KG1 (cell line): Measurements from ENCODE around the gene H1-8.
"Not testable (repeated sequence)": the region's sequence is repeated elsewhere in the genome, so short reads cannot be mapped to it uniquely, and the experiment has no call there.

Experiments used
- DNase-seq: peaks from one replicate; lab custom pipeline; 2025; lab: John Stamatoyannopoulos, UW

Gene H1-8

DNA sequence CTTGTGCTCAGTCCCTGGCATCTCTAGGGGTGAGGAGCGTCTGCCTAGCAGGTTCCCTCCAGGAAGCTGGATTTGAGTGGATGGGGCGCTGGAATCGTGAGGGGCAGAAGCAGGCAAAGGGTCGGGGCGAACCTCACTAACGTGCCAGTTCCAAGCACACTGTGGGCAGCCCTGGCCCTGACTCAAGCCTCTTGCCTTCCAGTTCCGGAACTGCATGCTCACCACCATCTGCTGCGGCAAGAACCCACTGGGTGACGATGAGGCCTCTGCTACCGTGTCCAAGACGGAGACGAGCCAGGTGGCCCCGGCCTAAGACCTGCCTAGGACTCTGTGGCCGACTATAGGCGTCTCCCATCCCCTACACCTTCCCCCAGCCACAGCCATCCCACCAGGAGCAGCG is 9.6 kb upstream of the H1-8 start:
- no peak for DNase-seq

DNA sequence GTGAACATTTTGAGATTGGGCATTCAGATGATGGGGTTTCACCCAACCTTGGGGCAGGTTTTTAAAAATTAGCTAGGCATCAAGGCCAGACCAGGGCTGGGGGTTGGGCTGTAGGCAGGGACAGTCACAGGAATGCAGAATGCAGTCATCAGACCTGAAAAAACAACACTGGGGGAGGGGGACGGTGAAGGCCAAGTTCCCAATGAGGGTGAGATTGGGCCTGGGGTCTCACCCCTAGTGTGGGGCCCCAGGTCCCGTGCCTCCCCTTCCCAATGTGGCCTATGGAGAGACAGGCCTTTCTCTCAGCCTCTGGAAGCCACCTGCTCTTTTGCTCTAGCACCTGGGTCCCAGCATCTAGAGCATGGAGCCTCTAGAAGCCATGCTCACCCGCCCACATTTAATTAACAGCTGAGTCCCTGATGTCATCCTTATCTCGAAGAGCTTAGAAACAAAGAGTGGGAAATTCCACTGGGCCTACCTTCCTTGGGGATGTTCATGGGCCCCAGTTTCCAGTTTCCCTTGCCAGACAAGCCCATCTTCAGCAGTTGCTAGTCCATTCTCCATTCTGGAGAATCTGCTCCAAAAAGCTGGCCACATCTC is 8.4 kb upstream of the H1-8 start:
- no peak for DNase-seq

DNA sequence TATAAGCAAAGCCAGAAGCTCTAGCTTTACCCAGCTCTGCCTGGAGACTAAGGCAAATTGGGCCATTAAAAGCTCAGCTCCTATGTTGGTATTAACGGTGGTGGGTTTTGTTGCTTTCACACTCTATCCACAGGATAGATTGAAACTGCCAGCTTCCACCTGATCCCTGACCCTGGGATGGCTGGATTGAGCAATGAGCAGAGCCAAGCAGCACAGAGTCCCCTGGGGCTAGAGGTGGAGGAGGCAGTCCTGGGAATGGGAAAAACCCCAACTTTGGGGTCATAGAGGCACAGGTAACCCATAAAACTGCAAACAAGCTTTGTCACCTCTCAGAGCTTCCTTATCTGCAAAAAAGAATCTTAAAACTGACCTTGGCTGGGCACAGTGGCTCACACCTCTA is 7.9 kb upstream of the H1-8 start:
- DNase-seq: no peak

DNA sequence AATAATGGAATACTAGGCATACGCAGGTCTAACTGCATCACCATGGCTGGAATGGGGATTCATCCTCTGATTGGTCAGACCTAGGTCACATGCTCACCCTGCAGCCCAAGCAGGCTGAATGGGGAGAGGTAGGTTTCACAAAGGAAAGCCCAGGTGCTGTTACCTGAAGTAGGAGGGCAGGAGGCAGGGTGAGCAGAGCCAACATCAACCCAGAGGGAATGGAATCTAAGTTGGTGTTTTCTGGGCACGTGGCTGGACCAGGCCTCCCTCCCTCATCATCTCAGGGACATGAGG is 6.7 kb upstream of the H1-8 start:
- DNase-seq: no peak

DNA sequence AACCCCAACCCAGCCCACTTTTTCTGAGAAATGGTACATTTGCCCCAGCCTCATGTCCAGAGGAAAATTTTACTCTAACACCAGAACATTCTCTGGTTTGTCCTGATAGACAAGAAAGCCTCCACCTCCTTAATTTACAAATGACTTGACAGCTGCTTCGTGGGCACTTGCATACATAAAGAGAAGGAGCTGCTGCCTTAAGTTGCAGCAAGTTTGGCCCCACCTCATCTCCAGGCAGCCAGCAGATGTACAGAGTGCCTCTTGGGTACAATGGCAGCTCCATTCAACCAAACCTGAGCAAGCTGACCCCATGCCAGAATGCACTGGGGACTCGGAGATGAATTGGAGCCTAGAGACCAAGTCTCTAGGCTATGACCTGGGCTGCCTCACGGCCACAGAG is 6.2 kb upstream of the H1-8 start:
- DNase-seq: no peak

DNA sequence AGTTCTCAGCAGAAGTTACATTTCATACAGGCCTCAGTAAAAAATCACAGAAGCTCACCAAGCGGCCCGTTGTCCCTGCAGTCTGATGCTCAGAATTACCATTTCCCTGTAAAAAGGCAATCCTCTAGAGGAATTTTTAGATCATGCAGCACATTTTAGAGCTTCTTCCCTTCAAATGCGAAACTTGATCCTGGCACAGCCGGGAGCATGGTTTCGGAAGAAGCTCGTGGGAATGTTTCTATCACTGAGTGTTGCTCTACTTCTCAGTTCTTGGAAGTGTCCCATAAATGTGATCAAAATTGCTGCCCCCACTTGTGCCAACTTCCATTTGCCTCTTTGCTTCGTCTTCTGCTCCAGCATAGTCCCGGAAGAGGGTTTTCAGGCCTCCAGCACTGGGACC is 3.8 kb upstream of the H1-8 start:
- DNase-seq: no peak

DNA sequence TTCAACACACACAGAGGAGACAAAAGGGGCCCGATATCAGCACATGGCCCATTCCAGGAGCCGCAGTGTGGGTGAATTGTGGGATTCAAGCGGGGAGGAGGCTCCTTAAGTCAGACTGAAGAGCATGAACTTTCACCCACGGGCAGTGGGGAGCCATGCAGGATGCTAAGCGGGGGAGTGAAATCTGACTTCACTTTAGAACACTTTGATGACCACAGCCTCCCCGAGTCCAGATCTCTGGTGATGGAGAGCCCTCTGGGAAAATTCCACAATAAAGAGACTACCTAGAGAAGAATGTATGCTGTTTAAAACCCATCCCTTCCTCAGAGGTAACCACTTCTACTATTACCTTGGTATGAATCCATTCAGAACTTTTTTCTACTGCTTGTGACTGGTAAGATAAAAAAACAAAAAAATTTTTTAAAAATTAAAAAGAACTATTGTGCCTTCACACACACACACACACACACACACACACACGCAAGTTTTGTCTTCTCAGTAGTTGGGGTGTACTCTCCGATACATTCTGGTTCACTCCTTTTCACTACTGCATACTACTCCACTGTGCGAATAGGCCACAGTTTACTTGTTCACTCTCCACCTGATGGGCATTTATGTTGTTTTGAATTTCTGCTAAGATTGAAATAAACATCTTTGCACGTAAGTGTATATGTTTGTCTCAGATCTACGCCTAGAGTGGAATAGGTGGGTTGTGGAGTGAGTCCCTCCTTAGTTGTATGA is 2.0 kb upstream of the H1-8 start:
- DNase-seq: no peak

DNA sequence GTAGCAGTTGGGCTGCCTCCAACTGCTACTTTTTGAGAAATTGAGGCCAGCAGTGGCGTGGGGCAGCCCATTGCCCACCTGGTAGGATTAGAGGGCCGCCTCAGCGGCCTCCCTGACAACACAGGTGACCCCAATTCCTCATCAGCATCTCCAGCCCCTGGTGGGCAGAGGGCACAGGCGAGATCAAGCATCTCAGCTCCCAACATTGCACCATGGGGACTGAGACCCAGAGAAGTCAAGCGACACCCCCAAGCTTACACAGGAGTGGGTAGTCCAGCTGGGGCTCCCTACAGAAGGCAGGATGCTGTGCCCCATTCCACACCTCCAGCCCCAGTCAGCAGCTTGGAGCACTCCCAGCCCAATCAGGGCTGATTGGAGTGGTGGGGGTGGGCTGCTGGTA is 228 bp upstream of the H1-8 start:
- no peak for DNase-seq

DNA sequence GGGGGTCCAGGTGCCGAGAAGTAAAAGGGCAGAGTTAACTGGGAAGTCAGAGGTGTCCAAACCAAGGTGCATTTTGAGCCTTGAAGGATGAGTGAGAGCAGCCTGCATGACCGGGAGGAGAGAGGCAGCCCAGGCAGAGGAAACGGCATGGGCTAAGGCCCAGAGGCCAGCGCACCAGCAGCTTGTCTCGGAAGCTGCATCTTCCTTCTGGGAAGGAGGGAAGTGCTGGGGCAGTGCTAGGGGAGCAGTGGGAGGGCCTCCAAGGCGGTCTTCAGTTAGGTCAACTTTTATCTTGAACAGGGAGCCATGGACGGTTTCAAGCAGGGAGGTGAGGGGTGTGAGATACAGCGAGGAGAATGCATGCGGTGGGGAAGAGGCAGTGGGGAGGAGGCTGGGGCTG is 1.0 kb downstream of the H1-8 start:
- no peak for DNase-seq

DNA sequence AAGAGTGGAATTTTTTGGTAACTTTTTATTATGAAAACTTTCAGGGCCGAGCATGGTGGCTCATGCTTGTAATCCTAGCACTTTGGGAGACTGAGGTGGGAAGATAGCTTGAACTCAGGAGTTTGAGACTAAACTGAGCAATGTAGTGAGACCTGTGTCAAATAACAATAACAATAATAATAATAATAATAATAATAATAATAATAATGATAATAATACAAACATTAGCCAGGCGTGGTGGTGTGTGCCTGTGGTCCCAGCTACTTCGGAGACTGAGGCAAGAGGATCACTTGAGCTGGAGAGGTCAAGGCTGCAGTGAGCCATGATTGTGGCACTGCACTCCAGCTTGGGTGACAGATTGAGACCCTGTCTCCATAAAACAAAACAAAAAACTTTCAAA is 3.0 kb downstream of the H1-8 start:
- DNase-seq: not testable (repeated sequence)

DNA sequence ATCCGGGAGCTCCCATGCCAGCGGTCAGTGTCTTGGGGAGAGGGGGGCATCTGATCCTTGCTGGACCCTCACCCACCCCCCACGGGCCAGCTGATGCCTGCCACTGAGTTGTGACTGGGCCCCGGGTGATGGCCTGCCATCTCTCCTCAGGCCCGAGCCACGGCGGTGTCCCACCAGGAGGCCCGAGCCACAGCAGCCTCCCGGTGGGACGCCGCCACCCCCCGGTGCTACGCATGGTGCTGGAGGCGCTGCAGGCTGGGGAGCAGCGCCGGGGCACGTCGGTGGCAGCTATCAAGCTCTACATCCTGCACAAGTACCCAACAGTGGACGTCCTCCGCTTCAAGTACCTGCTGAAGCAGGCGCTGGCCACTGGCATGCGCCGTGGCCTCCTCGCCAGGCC is 4.3 kb downstream of the H1-8 start:
- DNase-seq: no peak

DNA sequence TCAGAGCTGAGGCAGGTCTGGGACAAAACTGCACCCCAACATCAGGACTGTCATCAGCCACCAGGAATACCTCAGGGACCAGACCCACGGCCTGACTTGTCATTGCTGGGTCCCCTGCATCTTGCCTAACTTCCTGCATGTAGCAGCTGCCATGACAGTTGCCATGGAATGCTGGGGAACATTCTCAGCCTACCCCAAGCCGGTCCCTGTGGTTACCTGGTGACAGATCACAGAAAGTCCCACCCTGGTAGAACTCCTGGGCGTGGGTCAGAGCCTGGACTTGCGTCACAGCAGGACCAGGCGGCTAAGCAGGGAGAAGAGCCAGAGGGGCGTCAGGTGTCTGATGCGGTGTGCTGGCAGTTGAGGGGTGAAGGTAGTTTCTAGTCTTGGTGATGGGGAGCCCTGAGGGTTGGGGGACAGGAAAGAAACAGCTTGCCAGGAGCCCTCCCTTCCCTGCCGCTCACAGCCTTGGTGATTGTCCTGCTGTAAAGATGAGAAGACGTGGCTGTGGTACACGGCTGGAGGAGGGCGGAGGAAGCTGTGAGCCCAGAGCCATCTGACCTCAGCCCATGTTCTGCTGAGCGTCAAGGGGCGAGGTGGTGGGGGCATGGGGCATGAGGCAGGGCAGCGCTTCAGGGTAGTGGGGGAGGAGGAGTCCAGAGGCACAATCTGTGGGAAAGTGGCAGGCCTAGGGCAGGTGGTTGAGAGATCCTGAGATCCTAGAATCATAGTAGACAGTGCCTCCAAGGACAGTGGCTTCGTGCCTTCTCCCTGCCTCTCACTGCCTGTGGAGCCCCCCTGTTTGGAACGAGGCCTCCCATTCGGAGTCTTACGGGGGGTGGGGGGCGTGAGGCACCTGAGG is 5.4 kb downstream of the H1-8 start:
- no peak for DNase-seq

DNA sequence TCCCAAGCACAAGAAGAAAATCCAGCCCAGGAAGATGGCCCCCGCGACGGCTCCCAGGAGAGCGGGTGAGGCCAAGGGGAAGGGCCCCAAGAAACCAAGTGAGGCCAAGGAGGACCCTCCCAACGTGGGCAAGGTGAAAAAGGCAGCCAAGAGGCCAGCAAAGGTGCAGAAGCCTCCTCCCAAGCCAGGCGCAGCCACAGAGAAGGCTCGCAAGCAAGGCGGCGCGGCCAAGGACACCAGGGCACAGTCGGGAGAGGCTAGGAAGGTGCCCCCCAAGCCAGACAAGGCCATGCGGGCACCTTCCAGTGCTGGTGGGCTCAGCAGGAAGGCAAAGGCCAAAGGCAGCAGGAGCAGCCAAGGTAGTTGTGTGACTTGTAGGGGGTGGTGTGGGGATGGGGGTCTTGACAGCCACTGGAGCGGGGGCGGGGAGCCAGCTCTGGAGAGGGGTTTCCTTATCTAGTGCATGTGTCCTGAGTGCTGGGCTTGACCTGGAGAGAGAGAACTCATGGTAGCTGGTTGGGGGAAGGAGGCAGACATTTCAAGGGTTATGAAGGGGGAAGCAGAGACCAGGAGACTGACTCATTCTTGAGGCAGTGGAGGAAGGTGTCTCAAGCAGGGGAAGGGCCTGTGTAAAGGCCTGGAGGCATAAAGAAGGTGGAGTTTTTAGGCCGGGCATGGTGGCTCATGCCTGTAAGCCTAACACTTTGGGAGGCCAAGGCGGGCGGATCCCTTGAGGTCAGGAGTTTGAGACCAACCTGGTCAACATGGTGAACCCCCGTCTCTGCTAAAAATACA is 6.2 kb downstream of the H1-8 start:
- no peak for DNase-seq

DNA sequence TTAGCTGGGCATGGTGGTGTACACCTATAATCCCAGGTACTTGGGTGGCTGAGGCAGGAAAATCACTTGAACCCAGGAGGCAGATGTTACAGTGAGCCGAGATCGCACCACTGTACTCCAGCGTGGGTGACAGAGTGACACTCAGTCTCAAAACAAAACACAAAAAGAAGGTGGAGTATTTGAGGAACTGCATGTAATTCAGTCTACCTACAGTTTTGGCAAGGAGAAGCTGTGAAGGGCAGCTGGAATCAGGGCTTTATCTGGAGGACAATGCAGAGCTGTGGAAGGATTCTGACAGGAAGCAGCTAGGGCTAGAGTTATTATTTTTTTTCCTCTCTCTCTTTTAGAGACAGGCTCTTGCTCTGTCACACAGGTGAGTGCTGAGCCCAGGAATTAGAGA is 6.8 kb downstream of the H1-8 start:
- DNase-seq: no peak

DNA sequence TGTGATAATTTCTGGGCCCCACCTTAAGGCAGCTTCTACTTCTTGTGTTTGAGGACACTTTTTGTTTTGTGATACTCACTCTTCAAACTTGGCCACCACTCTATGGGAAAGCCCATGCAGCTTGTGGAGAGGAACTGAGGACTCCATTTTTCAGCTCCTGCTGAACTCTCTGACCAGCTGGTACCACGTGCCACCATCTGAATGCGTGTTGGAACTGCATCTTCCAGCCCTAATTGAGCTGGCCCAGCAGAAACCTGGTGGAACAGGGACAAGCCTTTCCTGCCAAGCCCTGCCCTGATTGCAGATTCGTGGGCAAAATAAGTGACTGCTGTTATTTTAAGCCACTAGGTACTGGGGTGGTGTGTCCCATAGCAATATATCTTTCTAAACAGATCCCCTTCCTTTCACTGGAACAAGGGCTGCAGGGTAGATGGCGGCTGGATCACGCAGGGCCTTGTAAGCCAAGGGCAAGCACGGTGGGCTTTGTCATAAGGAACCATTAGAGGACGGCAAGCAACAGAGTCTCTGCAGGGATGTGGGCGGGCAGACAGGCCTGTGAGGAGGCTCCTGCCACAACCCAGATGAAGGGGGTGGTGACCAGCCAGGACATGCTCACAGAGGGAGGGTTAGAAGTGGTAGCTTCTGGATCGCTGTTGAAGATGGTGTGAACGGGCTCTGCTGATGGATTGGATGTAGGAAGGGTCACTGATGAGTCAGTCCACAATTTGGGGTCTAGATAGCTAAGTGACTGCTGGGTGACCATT is 9.5 kb downstream of the H1-8 start:
- no peak for DNase-seq

DNA sequence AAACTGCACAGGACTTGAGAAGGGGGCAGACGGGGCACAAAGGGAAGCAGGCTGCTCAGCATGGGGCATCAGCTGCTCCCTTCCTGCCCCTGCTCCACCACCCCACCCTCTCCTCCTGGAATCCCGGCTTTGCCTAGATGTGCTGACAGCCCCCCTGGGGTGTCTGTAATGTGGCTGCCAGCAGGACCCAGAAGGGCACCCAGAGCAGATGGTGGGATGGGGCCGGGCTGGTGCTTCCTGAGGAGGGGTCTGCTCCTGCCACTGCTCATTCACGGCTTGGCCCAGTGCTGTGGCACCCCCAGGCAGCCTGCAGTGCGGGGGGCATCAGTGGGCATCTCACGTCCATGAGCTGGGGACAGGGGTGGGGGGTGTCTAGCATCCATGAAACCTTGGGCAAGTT is 10.2 kb downstream of the H1-8 start:
- DNase-seq: no peak

DNA sequence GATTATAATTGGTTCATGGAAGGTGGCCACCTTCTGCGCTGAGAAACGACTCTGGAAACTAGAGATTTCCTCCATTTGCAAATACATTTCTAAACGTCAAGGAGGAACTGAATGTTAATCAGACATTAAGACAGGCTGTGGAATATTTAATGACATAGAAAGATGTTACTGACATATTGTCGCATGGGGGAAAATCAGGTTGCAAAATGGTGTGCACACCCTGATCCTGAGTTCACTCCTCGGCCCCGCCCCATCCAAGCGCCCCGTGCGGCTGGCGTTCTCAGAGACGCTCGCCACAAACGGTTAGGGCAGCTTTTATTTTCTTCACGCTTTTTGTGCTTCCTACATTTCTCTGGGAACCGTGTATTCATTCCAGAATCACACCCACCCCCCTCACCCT is 10.7 kb downstream of the H1-8 start:
- no peak for DNase-seq

DNA sequence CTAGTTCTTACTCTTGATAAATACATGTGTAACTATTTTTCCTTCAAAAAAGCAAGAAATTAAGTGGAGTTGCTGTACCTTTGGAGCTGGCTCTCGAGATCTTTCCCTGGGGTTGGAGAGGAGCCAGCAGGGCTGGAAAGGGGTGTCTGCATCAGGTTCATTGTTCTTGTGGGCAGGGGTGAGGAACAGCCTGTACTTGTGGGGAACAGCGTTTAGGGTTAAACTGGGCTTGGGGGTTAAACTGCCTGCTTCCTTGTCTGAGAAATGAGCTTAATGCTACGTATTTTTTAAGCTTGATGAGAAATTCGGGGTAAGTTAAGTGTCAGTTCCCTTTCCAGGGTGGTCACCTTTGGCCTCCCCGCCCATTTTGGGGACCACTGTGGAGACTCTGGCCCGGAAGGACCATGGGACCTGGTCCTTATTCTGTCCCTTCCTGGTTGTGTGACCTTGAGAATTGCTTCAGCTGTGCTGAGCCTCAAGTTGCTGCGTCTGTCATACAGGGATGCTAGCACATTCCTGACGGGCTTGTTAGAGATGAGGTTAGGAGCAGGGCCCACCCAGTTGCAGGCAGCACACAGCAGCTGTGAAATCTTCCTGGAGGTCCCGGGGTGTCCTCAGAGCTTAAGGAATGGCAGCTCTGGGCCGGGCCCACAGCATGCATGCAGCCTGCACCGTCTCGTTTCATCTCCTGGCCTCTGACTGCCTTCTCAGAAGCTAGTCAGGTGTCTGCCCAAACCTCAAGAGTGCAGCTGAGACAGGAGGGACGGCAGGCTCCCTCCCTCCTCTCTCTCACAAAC is 11.6 kb downstream of the H1-8 start:
- DNase-seq: no peak

DNA sequence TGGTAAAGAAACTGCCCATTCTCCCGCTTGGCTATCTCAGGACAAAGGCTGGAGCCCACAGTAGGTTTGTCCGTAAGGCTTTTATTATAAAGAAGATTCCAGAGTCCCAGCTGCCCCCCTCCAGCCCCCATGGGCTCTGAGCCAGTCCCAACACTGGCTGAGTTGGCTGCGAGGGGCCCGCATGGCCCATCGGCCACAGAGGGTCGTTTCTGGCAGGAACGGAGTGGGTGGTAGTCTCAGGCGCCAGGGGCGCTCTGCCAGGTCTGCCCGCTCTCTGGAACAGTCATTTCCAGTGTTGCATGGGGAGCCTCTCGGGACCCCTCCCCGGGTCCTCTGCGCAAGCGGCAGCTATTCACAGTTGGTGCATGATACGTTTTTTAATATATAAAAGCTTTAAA is 12.2 kb downstream of the H1-8 start:
- DNase-seq: no peak

DNA sequence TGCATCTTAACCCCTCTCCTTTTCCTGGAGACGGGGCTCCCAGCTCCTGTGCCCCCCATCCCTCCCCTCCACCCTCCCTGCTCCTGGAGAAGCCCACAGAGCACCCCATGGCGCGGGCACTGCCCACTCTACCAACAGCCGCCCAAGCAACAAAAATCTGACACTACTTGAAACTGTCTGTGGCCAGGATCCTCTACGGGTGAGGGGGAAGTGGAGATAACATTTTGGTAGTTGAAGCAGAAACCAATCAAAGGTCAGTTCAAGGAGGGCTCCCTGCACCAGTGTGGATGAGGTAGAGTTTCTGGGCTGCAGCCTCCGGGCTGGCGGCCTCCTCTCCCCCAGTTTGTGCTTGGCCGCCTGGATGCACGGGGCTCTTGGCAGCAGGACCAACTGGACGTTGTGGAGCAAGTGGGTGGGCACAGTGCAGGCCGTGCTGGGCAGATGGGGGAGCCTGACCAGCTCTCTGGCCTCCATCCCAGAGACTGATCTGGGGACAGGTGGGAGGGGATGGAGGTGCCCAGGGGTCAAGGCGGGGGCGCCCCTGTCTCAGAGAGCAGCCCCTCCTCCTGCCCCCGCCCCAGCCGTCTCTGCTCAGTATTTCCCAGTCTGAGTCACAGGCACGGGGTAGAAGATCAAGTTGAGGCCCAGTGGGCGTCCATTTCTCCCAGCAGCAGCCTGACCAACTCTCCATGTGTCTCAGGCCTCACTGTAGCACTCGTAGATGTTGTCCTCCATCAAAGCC is 12.8 kb downstream of the H1-8 start:
- DNase-seq: no peak

DNA sequence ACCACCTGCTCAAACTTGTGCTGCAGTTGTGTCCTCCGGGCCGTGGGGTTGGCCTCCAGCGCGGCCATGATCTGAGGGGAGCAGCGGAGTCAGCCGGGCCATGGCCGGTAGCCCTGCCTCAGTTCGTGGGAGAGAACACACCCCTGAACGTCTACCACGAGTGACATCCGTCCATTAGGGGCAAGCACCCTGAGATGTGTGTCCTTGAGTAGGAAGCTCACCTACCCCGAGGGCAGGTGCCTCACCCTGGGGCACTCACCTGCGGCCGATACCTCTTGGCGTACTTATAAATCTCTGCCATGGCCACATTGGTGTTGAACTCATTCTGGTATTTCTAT is 13.4 kb downstream of the H1-8 start:
- no peak for DNase-seq
